Upper lobe of left lung (tissue), 6 donors: Measurements from ENCODE around the gene GRIK4. TPM values are rescaled to one million over a fixed set of nuclear protein-coding genes. Genes with fewer than 3 reads are reported as not detected.

Experiments
- ATAC-seq, 2 donors: fragments of 200-7000 bp; cut with Tn5 transposase; one replicate each; pipeline ENCODE4 v1.9.1; 2022; ENCODE audit warnings: mild to moderate bottlenecking in 2 of 2, moderate library complexity in 2 of 2; ENCODE audit not compliant: low FRiP score in 2 of 2
- DNase-seq, 2 donors: peaks; one replicate each; pipeline ENCODE4 v3.0.0-alpha.2; 2019 to 2020
- H3K27ac ChIP-seq, 4 donors: fragments of 200-600 bp; sonication (generic); one replicate each; pipeline ENCODE4 v1.5.1; 2016 to 2019
- H3K27me3 ChIP-seq, 4 donors: fragments of 200-600 bp; sonication (generic); one replicate each; pipeline ENCODE4 v1.5.1; 2017 to 2019
- H3K36me3 ChIP-seq, 4 donors: fragments of 200-600 bp; sonication (generic); one replicate each; pipeline ENCODE4 v1.5.1; 2016 to 2019
- H3K4me1 ChIP-seq, 4 donors: fragments of 200-600 bp; sonication (generic); one replicate each; pipeline ENCODE4 v1.5.1; 2018 to 2019
- H3K4me3 ChIP-seq, 4 donors: fragments of 200-600 bp; sonication (generic); one replicate each; pipeline ENCODE4 v1.5.1; 2017 to 2019; ENCODE audit warnings: mild to moderate bottlenecking in 2 of 4, moderate library complexity in 1 of 4
- H3K9me3 ChIP-seq, 4 donors: fragments of 200-600 bp; sonication (generic); one replicate each; pipeline ENCODE4 v1.5.1; 2018 to 2019
- EP300 ChIP-seq, 4 donors: sonication (generic); formaldehyde crosslinking; IDR thresholded peaks; one replicate each; pipeline ENCODE4 v1.5.1; 2017; ENCODE audit warnings: antibody characterized with exemption in 4 of 4, control low read depth in 2 of 4
- POLR2A ChIP-seq, 4 donors: fragments of 450-650 bp; IDR thresholded peaks; one replicate each; pipeline ENCODE4 v1.5.1; 2016 to 2017; ENCODE audit warnings: antibody characterized with exemption in 4 of 4, mild to moderate bottlenecking in 2 of 4
- POLR2AphosphoS5 ChIP-seq, 2 donors: sonication (generic); formaldehyde crosslinking; IDR thresholded peaks; one replicate each; pipeline ENCODE4 v1.5.1; 2017; ENCODE audit warnings: antibody characterized with exemption in 2 of 2
- WGBS, 2 donors: methylation state at CpG; one replicate each; pipeline ENCODE4 v1.1.5; 2017 to 2018; 5-methylcytosine and 5-hydroxymethylcytosine counted together
- total RNA-seq, 6 donors: library from RNA; depleted of rRNA in 4 of 6; stranded (reverse); fragments of >200 nt in 4 of 6; gene quantifications; one replicate each; pipeline versions ENCODE4 v1.1.0 to v1.2.1, GENCODE V29; 2016 to 2021
- TF ChIP-seq, protein P1 (sequence below), 6 experiments: fragments of 450-650 bp in 4 of 6; fragments of 200-600 bp in 2 of 6; sonication (generic) in 2 of 6; IDR thresholded peaks; one replicate each; pipeline ENCODE4 v1.5.1; 2016 to 2019; ENCODE audit warnings: antibody characterized with exemption in 6 of 6
- donor health status: DM: no; HTN: no; CAD: no; lungs with moderate emphysema.
- donor health status: DM: no; HTN: yes; CAD: no; lungs with severe emphysema.

GRIK4 gene
- total RNA-seq, 6 donors from 2014 or later, result 0.30 to 8.4 (median 0.78) TPM

DNA sequence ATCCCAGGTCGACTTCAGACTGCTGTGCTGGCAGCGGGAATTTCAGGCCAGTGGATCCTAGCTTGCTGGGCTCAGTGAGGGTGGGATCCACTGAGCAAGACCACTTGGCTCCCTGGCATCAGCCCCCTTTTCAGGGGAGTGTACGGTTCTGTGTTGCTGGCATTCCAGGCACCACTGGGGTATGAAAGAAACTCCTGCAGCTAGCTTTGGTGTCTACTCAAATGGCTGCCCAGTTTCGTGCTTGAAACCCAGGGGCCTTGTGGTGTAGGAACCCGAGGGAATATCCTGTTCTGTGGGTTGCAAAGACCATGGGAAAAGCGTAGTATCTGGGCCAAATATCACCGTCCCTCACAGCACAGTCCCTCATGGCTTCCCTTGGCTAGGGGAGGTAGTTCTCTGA, 254.8 kb downstream of the GRIK4 start:
- no peak for ATAC-seq
- no peak for DNase-seq
- Histone ChIP-seq H3K36me3 (no peaks in the 10 kb centered on the region), H3K27ac (no peak overlapping the region), H3K27me3 (no peaks in the 10 kb centered on the region), H3K9me3 (peaks cover 0 to 10% (median 8%) of the 10 kb centered on the region in 4 donors), H3K4me1 (no peaks in the 10 kb centered on the region), H3K4me3 (no peak overlapping the region)
- TF ChIP-seq EP300 (IDR thresholded peaks at IDR 0.05), result no peak
- TF ChIP-seq POLR2A (IDR thresholded peaks at IDR 0.05), result no peak
- TF ChIP-seq, protein P1, sequence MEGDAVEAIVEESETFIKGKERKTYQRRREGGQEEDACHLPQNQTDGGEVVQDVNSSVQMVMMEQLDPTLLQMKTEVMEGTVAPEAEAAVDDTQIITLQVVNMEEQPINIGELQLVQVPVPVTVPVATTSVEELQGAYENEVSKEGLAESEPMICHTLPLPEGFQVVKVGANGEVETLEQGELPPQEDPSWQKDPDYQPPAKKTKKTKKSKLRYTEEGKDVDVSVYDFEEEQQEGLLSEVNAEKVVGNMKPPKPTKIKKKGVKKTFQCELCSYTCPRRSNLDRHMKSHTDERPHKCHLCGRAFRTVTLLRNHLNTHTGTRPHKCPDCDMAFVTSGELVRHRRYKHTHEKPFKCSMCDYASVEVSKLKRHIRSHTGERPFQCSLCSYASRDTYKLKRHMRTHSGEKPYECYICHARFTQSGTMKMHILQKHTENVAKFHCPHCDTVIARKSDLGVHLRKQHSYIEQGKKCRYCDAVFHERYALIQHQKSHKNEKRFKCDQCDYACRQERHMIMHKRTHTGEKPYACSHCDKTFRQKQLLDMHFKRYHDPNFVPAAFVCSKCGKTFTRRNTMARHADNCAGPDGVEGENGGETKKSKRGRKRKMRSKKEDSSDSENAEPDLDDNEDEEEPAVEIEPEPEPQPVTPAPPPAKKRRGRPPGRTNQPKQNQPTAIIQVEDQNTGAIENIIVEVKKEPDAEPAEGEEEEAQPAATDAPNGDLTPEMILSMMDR (IDR thresholded peaks at IDR 0.05), result no peak
- no peak for TF ChIP-seq POLR2AphosphoS5 (IDR thresholded peaks at IDR 0.05)
- 84 to 100% methylated on average over 1 to 7 of the region's 7 CpGs for WGBS, 2 donors

DNA sequence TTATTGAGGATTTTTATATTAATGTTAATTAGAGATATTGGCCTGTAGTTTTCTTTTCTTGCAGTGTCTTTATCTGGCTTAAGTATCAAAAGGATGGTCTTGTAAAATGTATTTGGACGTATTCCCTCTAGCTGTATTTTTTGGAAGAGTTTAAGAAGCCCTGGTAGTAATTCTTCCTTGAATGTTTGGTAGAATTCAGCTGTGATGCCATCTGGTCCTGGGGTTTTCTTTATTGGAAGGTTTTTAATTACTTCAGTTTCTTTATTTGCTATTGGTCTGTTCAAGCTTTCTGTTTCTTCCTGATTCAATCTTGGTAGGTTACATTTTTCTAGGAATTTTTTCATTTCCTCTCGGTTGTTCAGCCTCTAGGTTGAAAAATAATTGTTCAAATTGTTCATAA, 257.4 kb downstream of the GRIK4 start:
- no peak overlapping the region for H3K27ac ChIP-seq

DNA sequence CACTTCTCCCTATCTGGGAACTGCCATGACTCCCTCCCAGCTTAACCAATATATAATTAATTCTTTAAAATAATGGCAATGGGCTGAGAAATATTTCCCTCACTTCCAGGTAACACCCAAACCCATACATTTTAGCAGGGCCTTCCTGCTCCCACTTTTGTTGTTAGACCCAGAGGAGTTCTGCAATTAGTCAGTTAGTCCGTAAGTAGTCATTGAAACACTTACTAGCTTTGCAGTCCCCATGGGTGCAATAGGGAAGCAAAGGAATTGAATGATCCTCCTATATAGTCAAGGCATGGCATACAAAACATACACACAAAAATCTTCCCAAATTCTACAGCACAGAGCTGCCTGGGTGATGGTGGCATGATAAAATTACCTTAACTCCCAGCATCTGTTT, 258.4 kb downstream of the GRIK4 start:
- H3K9me3 ChIP-seq, result peaks cover 0 to 10% (median 8%) of the 10 kb centered on the region in 4 donors
- TF ChIP-seq, protein P1 (IDR thresholded peaks at IDR 0.05), result no peak
- TF ChIP-seq EP300 (IDR thresholded peaks at IDR 0.05), result no peak
- TF ChIP-seq POLR2AphosphoS5 (IDR thresholded peaks at IDR 0.05), result no peak
- TF ChIP-seq POLR2A (IDR thresholded peaks at IDR 0.05), result no peak
- H3K4me1 ChIP-seq, result no peaks in the 10 kb centered on the region
- no peak for ATAC-seq
- H3K36me3 ChIP-seq, result no peaks in the 10 kb centered on the region
- no peak overlapping the region for H3K4me3 ChIP-seq
- 92 to 100% methylated on average over 1 of the region's 1 CpG for WGBS, 2 donors
- no peak overlapping the region for H3K27ac ChIP-seq
- DNase-seq, result no peak
- no peaks in the 10 kb centered on the region for H3K27me3 ChIP-seq

More for the DNA sequence above, 257.4 kb downstream of the GRIK4 start:
- H3K4me1 ChIP-seq, result no peaks in the 10 kb centered on the region
- H3K36me3 ChIP-seq, result no peaks in the 10 kb centered on the region
- H3K4me3 ChIP-seq, result no peak overlapping the region
- 80 to 87% methylated on average over 2 of the region's 2 CpGs for WGBS, 2 donors
- H3K27me3 ChIP-seq, result no peaks in the 10 kb centered on the region
- peaks cover 0 to 10% (median 8%) of the 10 kb centered on the region in 4 donors for H3K9me3 ChIP-seq
- no peak for DNase-seq
- no peak for ATAC-seq
- TF ChIP-seq POLR2AphosphoS5 (IDR thresholded peaks at IDR 0.05), result no peak
- no peak for TF ChIP-seq EP300 (IDR thresholded peaks at IDR 0.05)
- TF ChIP-seq POLR2A (IDR thresholded peaks at IDR 0.05), result no peak
- TF ChIP-seq, protein P1 (IDR thresholded peaks at IDR 0.05), result no peak

DNA sequence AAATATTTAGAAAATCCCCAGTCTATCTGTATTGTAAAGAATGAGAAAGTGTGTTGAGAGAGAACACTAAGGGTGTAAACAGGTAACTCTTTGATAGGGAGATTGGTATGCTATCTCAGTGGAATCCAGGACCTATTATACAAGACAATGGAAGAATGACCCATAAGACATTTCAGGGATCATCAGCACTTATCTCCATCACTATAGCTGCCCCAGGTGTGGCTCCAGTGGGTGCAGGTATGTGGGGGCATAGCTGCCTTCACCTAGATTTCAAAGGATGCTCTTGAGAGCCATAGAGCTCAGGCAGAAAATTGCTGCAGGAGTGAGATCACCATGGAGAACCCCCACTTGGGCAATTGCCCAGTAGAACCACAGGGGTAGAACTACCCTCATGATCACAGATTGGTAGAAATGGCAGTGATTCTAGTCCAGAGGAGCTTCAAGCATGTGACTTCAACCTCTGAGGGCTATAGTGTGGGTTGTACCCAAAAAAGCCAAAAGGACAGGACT, 260.1 kb downstream of the GRIK4 start:
- peaks cover 0 to 10% (median 8%) of the 10 kb centered on the region in 4 donors for H3K9me3 ChIP-seq
- ATAC-seq (no peak), DNase-seq (no peak)
- no peak overlapping the region for H3K4me3 ChIP-seq
- H3K4me1 ChIP-seq, result no peaks in the 10 kb centered on the region
- H3K27ac ChIP-seq, result no peak overlapping the region
- H3K27me3 ChIP-seq, result no peaks in the 10 kb centered on the region
- H3K36me3 ChIP-seq, result no peaks in the 10 kb centered on the region
- TF ChIP-seq EP300 (IDR thresholded peaks at IDR 0.05) (no peak), POLR2A (IDR thresholded peaks at IDR 0.05) (no peak), POLR2AphosphoS5 (IDR thresholded peaks at IDR 0.05) (no peak)
- TF ChIP-seq, protein P1 (IDR thresholded peaks at IDR 0.05), result no peak

DNA sequence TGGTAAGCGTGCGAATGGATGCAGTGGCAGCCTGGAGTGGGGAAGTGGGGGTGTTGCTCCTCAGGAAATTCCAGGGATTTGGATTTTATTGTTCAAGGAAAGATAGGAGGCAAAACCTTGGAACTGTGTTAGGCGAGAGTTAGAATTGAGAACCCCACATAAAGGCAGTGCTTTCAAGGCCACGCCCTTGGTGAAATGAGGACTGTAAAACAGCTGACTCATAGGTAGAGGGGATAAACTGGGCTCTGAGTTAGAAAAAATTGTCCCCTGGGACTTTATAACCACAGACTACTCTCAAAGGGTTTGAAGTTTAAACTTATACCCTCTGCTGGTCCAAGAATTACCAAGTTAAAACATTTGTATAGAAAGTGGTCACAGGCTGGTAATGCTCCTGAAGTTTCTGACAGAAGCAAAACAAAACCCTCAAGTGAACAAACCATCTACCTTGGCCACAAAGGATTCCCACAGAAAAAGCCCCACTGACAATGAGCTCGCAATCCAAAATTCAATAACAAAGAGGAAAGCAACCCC, 262.0 kb downstream of the GRIK4 start:
- ATAC-seq (no peak), DNase-seq (no peak)
- Histone ChIP-seq H3K4me1 (no peaks in the 10 kb centered on the region), H3K9me3 (no peaks in the 10 kb centered on the region), H3K27me3 (no peaks in the 10 kb centered on the region), H3K36me3 (no peaks in the 10 kb centered on the region), H3K27ac (no peak overlapping the region), H3K4me3 (no peak overlapping the region)
- WGBS, 2 donors, result 81 to 85% methylated on average over 5 of the region's 5 CpGs
- TF ChIP-seq POLR2AphosphoS5 (IDR thresholded peaks at IDR 0.05), result no peak
- TF ChIP-seq POLR2A (IDR thresholded peaks at IDR 0.05), result no peak
- TF ChIP-seq EP300 (IDR thresholded peaks at IDR 0.05), result no peak
- TF ChIP-seq, protein P1 (IDR thresholded peaks at IDR 0.05), result no peak
